ENCODE data around the gene RIPOR2. TPM values are rescaled to one million over a fixed set of nuclear protein-coding genes. Genes with fewer than 3 reads are reported as not detected.
"Not testable (repeated sequence)": the region's sequence is repeated elsewhere in the genome, so short reads cannot be mapped to it uniquely, and the experiment has no call there.

Gene RIPOR2
- total and polyA plus RNA-seq, 2 donors from 2014 or later: 1.7 to 24.2 TPM

DNA sequence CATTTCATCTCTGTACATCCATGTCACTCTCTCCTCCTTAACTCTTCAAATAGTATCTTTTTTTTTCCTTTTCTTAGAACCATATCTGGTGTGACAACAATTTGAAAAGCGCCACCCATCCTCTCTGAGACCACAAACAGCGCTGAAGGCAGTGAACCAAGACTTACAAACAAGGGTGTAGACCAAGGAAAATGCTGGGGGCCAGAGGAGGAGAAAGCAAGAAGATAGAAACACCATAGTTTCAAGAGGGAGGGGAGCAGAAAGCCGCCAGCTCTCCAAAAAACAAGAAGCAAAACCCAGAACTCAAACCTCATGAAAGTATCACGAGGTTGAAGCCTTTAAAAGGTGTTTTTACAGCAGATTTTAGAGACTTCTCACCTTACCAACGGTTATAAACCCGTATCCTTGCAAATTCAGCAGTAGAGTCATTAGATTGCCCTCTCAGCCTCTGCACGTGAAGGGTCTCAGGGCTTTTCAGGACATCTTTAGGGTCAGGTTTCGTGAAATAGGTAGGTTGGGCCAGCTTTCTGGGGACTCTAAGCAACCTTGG, 13.3 kb upstream of the RIPOR2 start:
- no peak overlapping the region for H3K27ac ChIP-seq (ENCODE audit: low read depth in 2 of 2, low read length in 2 of 2)
- no peaks in the 10 kb centered on the region for H3K27me3 ChIP-seq (ENCODE audit: control insufficient read depth, insufficient read depth, low read length)
- intact Hi-C loops (cut with DNase I): no loop called here
- H3K9ac ChIP-seq (ENCODE audit: low read length in 3 of 3): no peak overlapping the region
- no peak for TF ChIP-seq CTCF (IDR thresholded peaks at IDR 0.05; ENCODE audit: borderline replicate concordance, extremely low read depth, insufficient read depth)
- H3K9me3 ChIP-seq (ENCODE audit: control insufficient read depth in 2 of 3, insufficient read depth in 1 of 3, low read length in 3 of 3): peaks cover 0 to 5% (median 0%) of the 10 kb centered on the region in 3 donors
- FAIRE-seq: no peak
- no peak overlapping the region for H3K4me3 ChIP-seq (ENCODE audit: low read length in 3 of 3)
- H3K36me3 ChIP-seq (ENCODE audit: control insufficient read depth in 2 of 3, insufficient read depth in 3 of 3, low read length in 3 of 3): no peaks in the 10 kb centered on the region
- no peak for DNase-seq
- no peaks in the 10 kb centered on the region for H3K4me1 ChIP-seq (ENCODE audit: control insufficient read depth in 2 of 3, insufficient read depth in 2 of 3, low read depth in 1 of 3, low read length in 3 of 3)

DNA sequence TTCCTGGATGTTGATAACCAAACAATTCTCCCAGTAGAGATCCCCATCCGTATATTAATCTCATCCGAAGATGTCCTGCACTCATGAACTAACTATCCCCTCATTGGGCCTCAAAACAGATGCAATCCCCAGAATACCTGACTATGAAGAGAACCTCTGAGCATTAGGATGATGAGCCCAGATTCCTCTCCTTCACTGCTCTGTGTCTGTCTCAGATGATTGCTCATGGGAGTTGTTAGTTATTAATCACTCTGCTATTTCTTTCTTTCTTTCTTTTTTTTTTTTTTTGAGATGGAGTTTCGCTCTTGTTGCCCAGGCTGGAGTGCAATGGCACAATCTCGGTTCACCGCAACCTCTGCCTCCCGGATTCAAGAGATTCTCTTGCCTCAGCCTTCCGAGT, 12.5 kb upstream of the RIPOR2 start:
- H3K27me3 ChIP-seq (ENCODE audit: control insufficient read depth, insufficient read depth, low read length); H3K4me3 ChIP-seq (ENCODE audit: low read length in 3 of 3); H3K4me1 ChIP-seq (ENCODE audit: control insufficient read depth in 2 of 3, insufficient read depth in 2 of 3, low read depth in 1 of 3, low read length in 3 of 3); DNase-seq; intact Hi-C loops (cut with DNase I); H3K9me3 ChIP-seq (ENCODE audit: control insufficient read depth in 2 of 3, insufficient read depth in 1 of 3, low read length in 3 of 3); H3K27ac ChIP-seq (ENCODE audit: low read depth in 2 of 2, low read length in 2 of 2); H3K36me3 ChIP-seq (ENCODE audit: control insufficient read depth in 2 of 3, insufficient read depth in 3 of 3, low read length in 3 of 3); FAIRE-seq; H3K9ac ChIP-seq (ENCODE audit: low read length in 3 of 3): not testable (repeated sequence)

GRCh38 chr6:24947636-24948035, 11.9 kb upstream of the RIPOR2 start:
- no peak for FAIRE-seq
- H3K36me3 ChIP-seq (ENCODE audit: control insufficient read depth in 2 of 3, insufficient read depth in 3 of 3, low read length in 3 of 3): no peaks in the 10 kb centered on the region
- peaks cover 0 to 7% (median 0%) of the 10 kb centered on the region in 3 donors for H3K9me3 ChIP-seq (ENCODE audit: control insufficient read depth in 2 of 3, insufficient read depth in 1 of 3, low read length in 3 of 3)
- no peak overlapping the region for H3K9ac ChIP-seq (ENCODE audit: low read length in 3 of 3)
- H3K4me1 ChIP-seq (ENCODE audit: control insufficient read depth in 2 of 3, insufficient read depth in 2 of 3, low read depth in 1 of 3, low read length in 3 of 3): no peaks in the 10 kb centered on the region
- intact Hi-C loops (cut with DNase I): no loop called here
- no peaks in the 10 kb centered on the region for H3K27me3 ChIP-seq (ENCODE audit: control insufficient read depth, insufficient read depth, low read length)
- H3K27ac ChIP-seq (ENCODE audit: low read depth in 2 of 2, low read length in 2 of 2): no peak overlapping the region
- H3K4me3 ChIP-seq (ENCODE audit: low read length in 3 of 3): no peak overlapping the region
- TF ChIP-seq CTCF (IDR thresholded peaks at IDR 0.05; ENCODE audit: borderline replicate concordance, extremely low read depth, insufficient read depth): no peak
- no peak for DNase-seq

GRCh38 chr6:24945054-24945453, 9.3 kb upstream of the RIPOR2 start:
- no peaks in the 10 kb centered on the region for H3K27me3 ChIP-seq (ENCODE audit: control insufficient read depth, insufficient read depth, low read length)
- H3K9me3 ChIP-seq (ENCODE audit: control insufficient read depth in 2 of 3, insufficient read depth in 1 of 3, low read length in 3 of 3): peaks cover 0 to 7% (median 0%) of the 10 kb centered on the region in 3 donors
- TF ChIP-seq CTCF (IDR thresholded peaks at IDR 0.05; ENCODE audit: borderline replicate concordance, extremely low read depth, insufficient read depth): no peak
- no peak overlapping the region for H3K27ac ChIP-seq (ENCODE audit: low read depth in 2 of 2, low read length in 2 of 2)
- no peak overlapping the region for H3K4me3 ChIP-seq (ENCODE audit: low read length in 3 of 3)
- no peaks in the 10 kb centered on the region for H3K4me1 ChIP-seq (ENCODE audit: control insufficient read depth in 2 of 3, insufficient read depth in 2 of 3, low read depth in 1 of 3, low read length in 3 of 3)
- intact Hi-C loops (cut with DNase I): no loop called here
- no peak overlapping the region for H3K9ac ChIP-seq (ENCODE audit: low read length in 3 of 3)
- no peaks in the 10 kb centered on the region for H3K36me3 ChIP-seq (ENCODE audit: control insufficient read depth in 2 of 3, insufficient read depth in 3 of 3, low read length in 3 of 3)
- FAIRE-seq (no peak), DNase-seq (no peak)
